Prostate gland (tissue), 2 donors: ENCODE data around the gene SYNE1. TPM values are rescaled to one million over a fixed set of nuclear protein-coding genes. Genes with fewer than 3 reads are reported as not detected.

ENCODE experiments used
- DNase-seq: peaks from one replicate; pipeline ENCODE4 v3.0.0-alpha.2; 2019; ENCODE audit warnings: low spot score
- H3K27ac ChIP-seq, 2 donors: fragments of 200-600 bp; sonication (generic); 2 replicates each; pipeline ENCODE4 v1.5.1; 2017 to 2019
- H3K27me3 ChIP-seq: fragments of 200-600 bp; sonication (generic); replicated peaks from 2 replicates; pipeline ENCODE4 v1.5.1; 2019; ENCODE audit not compliant: insufficient read depth
- H3K36me3 ChIP-seq, 2 donors: fragments of 200-600 bp; sonication (generic); 1 replicate in 1 of 2; 2 replicates in 1 of 2; pipeline versions ENCODE4 v1.5.1 to v1.8.1; 2017 to 2019
- H3K4me1 ChIP-seq: fragments of 200-600 bp; sonication (generic); replicated peaks from 2 replicates; pipeline ENCODE4 v1.5.1; 2019
- H3K4me3 ChIP-seq, 2 donors: fragments of 200-600 bp; sonication (generic); 2 replicates each; pipeline ENCODE4 v1.5.1; 2017 to 2019
- H3K9me3 ChIP-seq: fragments of 200-600 bp; sonication (generic); 2 replicates; pipeline ENCODE4 v1.5.1; 2017
- CTCF ChIP-seq, 4 experiments: fragments of 200-600 bp in 2 of 4; fragments of 450-650 bp in 2 of 4; sonication (generic) in 2 of 4; IDR thresholded peaks; 1 replicate in 3 of 4; 2 replicates in 1 of 4; pipeline ENCODE4 v1.5.1; 2016 to 2019; ENCODE audit warnings: antibody characterized with exemption in 4 of 4, mild to moderate bottlenecking in 2 of 4, moderate library complexity in 2 of 4
- POLR2A ChIP-seq: fragments of 450-650 bp; IDR thresholded peaks from one replicate; pipeline ENCODE4 v1.6.1; 2016; ENCODE audit warnings: antibody characterized with exemption, mild to moderate bottlenecking
- POLR2AphosphoS5 ChIP-seq: sonication (generic); formaldehyde crosslinking; IDR thresholded peaks from one replicate; pipeline ENCODE4 v1.6.1; 2017; ENCODE audit warnings: antibody characterized with exemption
- WGBS: methylation state at CpG from one replicate; pipeline ENCODE4 v1.1.5; 2018; 5-methylcytosine and 5-hydroxymethylcytosine counted together
- intact Hi-C: fragments of 100-400 bp; cut with DNase I; formaldehyde crosslinking; loops from one replicate; pipeline ENCODE4 v1.14.2; 2022
- total RNA-seq, 2 donors: library from RNA; depleted of rRNA; stranded (reverse); fragments of >200 nt; gene quantifications; one replicate each; pipeline ENCODE4 v1.1.0, GENCODE V29; 2016

SYNE1 gene
- total RNA-seq, 2 donors from 2014 or later = 36.5 to 154 TPM

- Histone ChIP-seq H3K4me3 (no peak overlapping the region), H3K4me1 (no peaks in the 10 kb centered on the region), H3K27ac (no peak overlapping the region), H3K9me3 (no peaks in the 10 kb centered on the region), H3K36me3 (no peaks in the 10 kb centered on the region), H3K27me3 (no peaks in the 10 kb centered on the region)
- DNase-seq = no peak
- WGBS = 80% methylated on average over 2 of the region's 2 CpGs
- intact Hi-C loops = no loop called here
- TF ChIP-seq POLR2AphosphoS5 (no peak), POLR2A (no peak), CTCF (IDR thresholded peaks at IDR 0.05) (no peak)
Measured at GRCh38 chr6:152184573-152184916, 452.6 kb downstream of the SYNE1 start.

- no peak overlapping the region for H3K27ac ChIP-seq
- H3K36me3 ChIP-seq = no peaks in the 10 kb centered on the region
- no peaks in the 10 kb centered on the region for H3K27me3 ChIP-seq
- 98% methylated on average over 5 of the region's 5 CpGs for WGBS
- intact Hi-C loops = no loop called here
- H3K9me3 ChIP-seq = no peaks in the 10 kb centered on the region
- no peaks in the 10 kb centered on the region for H3K4me1 ChIP-seq
- no peak for DNase-seq
- no peak overlapping the region for H3K4me3 ChIP-seq
- no peak for TF ChIP-seq CTCF (IDR thresholded peaks at IDR 0.05)
- TF ChIP-seq POLR2A = no peak
- TF ChIP-seq POLR2AphosphoS5 = no peak
Measured at GRCh38 chr6:152180601-152181000, 456.6 kb downstream of the SYNE1 start.

GRCh38 chr6:152176268-152176667 lies 460.9 kb downstream of the SYNE1 start:
- 60% methylated on average over 4 of the region's 4 CpGs for WGBS
- intact Hi-C loops = no loop called here

GRCh38 chr6:152173957-152174356 lies 463.2 kb downstream of the SYNE1 start:
- no peaks in the 10 kb centered on the region for H3K9me3 ChIP-seq
- H3K27ac ChIP-seq = no peak overlapping the region
- H3K4me1 ChIP-seq = no peaks in the 10 kb centered on the region
- DNase-seq = no peak
- no peaks in the 10 kb centered on the region for H3K27me3 ChIP-seq
- no peak overlapping the region for H3K4me3 ChIP-seq
- no peaks in the 10 kb centered on the region for H3K36me3 ChIP-seq
- TF ChIP-seq POLR2AphosphoS5 (no peak), CTCF (IDR thresholded peaks at IDR 0.05) (no peak), POLR2A (no peak)
- 83% methylated on average over 2 of the region's 2 CpGs for WGBS
- intact Hi-C loops = no loop called here

More at GRCh38 chr6:152176268-152176667, 460.9 kb downstream of the SYNE1 start:
- no peaks in the 10 kb centered on the region for H3K27me3 ChIP-seq
- no peak overlapping the region for H3K4me3 ChIP-seq
- H3K36me3 ChIP-seq = no peaks in the 10 kb centered on the region
- H3K27ac ChIP-seq = no peak overlapping the region
- no peaks in the 10 kb centered on the region for H3K4me1 ChIP-seq
- TF ChIP-seq CTCF (IDR thresholded peaks at IDR 0.05) (no peak), POLR2AphosphoS5 (no peak), POLR2A (no peak)
- DNase-seq = no peak
- no peaks in the 10 kb centered on the region for H3K9me3 ChIP-seq

- intact Hi-C loops = no loop called here
- Histone ChIP-seq H3K27ac (no peak overlapping the region), H3K36me3 (no peaks in the 10 kb centered on the region), H3K4me1 (no peaks in the 10 kb centered on the region), H3K27me3 (no peaks in the 10 kb centered on the region), H3K9me3 (no peaks in the 10 kb centered on the region), H3K4me3 (no peak overlapping the region)
- WGBS = 83% methylated on average over 4 of the region's 4 CpGs
- DNase-seq = no peak
- TF ChIP-seq CTCF (IDR thresholded peaks at IDR 0.05) (no peak), POLR2AphosphoS5 (no peak), POLR2A (no peak)
Measured at GRCh38 chr6:152173321-152173720, 463.8 kb downstream of the SYNE1 start.
